D341Med (cell line): ENCODE data around the gene ARHGEF16.

ENCODE experiments used
- DNase-seq: peaks from one replicate; pipeline ENCODE4 v3.0.0; 2012; ENCODE audit warnings: low spot score

The ARHGEF16 gene

DNA sequence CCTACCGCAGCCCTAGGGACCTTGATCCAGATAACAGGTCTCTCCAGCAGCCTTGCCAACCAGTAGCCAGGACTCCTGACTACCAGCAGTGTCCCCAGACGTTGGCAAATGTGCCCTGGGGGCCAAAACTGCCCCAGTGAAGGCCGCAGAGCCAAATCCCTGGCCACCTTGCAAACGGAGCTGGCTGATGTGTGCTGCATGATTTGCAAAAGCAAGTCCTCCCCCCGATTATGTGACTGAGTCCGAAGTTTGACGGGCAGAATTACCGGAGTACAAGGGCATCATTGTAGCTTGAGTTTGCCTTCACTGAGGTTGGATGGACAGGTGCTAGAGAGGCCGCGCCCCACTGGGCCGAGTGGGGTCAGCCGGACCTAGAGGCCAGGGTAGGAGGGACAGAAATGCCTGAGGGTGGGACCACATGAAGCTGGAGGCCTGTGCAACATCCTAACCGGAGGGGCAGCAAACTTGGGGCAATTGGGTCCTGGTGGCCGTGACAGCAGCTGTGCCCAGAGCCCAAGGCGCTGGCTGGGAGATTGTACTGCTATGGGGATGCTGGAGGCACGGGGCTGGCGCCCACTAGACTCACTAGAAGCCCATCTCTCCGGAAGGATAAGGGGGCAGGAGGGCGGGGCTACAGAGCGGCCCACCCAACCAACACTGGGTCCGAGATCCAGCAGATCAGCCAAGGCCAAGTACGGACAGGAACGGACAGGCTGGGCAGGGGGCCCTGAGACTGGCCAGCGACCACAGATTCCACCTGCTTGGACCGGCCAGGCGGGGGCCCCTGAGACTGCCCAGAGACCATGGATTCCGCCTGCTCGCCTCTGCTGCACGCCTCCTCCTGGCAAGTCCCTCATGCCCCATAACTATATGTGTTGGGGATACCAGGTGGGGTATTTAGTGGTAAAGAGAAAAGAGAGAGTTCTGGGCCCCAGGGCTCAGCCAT, 2.8 kb downstream of the ARHGEF16 start:
- no peak for DNase-seq

DNA sequence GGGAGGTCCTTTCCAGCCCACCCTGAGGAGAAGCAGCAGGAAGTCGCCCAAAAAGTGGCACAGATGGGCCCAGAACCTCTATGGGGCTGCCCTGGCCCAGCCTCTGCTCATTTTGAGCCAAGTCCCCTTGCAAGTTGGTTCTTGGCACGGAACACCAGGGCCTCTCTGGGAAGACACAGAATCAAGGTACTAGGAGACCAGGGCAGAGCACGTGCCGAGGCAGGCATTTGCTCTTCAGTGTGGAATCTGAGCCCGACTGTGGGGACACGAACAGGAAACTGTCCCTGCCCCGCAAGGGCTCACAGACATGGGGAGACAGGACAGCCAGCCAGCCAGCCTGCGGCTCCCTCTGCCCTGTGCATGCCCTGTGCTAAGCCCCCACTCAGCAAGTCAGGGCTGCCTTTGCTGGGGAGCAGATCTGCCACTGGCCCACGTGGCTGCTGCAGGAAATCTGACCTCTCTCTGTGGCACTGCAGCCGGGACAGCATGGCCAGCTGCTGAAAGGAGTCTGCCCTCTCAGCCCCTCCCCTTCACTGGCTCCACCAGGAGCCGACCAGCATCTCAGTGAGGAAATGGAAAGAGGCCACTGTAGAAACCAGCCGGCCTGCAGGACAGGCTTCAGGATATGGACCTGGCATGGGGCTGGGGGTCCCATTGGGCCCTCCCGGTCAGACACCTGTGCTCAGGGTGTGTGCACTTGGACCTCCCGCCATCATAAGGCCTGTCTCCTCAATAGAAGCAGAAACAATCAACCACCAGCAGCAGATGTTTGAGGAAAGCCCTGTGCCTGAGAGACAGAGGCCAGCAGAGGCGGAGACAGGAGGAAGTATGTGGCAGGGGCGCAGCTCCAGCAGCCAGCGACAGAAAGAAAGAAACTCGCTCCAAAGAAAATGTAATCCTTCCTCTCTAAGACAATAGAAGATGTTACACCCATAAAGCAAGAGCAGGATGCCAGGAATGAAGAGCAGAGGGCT, 3.7 kb downstream of the ARHGEF16 start:
- no peak for DNase-seq

DNA sequence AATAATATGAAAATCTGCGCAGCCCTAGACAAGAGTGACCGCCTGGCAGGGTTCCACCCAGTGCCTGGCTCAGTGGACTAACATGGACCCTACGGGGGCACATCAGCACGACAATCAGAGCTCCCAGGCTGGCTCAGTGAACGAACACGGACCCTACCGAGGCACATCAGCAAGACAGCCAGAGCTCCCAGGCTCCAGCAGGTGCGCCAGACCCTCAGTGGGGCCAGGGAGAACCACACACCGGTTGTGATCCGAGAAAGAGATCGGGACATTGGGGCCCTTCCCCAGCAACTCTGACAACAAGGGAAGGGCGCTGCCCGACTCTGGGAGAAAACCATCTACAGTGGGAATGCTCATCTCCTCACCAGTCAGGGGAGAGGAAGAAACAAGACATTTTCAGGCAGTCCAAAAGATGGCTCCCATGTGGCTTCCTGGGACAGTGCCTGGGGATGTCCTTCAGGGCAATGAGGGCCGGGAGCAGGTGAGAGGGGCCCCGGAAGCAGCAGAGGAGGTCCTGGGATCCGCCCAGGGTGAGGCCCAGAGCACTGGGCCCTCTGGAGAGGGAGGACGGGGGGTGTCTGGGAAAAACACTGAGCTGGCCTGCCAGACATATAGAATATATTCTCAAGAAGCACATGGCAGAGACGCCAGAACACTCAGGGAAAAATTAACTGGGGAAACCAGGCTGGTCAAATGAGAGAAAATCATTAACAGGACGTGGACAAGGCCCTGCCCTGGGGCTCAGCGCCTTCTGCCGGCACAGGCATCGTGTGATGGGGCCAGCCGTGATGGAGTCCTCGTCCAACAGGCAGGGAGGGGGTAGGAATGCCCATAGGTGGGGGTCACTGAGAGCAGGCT, 4.8 kb downstream of the ARHGEF16 start:
- DNase-seq = no peak

DNA sequence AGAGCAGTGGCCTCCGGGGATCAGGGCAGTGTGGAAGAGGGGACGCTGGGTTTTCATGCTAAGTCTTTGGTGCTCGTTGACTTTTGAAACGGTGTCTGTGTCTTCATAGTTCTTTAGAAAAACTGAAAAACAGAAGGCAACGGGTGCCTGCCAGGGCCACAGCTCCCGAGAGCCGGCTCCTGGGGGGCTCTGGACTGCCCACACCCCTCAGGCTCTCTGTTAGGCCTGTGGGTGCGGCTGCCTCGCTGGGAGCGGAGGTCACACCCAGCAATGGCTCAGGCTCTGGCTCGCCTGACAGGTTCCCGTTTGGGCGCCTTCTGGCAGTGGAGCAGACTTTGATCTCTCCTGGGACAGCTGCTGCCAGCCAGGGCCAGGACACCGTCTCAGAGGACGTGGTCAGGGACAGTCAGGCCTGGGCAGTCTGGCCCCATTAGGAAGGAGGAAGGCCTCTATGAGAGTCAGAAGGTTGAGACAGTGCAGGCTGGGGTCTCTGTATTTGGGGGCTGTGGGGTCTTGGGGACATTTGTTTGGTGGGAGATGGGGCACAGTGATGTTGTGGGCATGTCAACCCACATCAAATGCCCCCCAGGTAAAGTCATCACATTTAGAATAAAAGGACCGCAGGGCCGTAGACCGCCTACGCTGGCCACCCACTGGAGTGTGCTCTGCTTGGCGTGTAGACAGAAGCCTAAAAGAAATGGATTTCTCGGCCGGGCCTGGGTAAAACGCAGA, 5.6 kb downstream of the ARHGEF16 start:
- no peak for DNase-seq

DNA sequence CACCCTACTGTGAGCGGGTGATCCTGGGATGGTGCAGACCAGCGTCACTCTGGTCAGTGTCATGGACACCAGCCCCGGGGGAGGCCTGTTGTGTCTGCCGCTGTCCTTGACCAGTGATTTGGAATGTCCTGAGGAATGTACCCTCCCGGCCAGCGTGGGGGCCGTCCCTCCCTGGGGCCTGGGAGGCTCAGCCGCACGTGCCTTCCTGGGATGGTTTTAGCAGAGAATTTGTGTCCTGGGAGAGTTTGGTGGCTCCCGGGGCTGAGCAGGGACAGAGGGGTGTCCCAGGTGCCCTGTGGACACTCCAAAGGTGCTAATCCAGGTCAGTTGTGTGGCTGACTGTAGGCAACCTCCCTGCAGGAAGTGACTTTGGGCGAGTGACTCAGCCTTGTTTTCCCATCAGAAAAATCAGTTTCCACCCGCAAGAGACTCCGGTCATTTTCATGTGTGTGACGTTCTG, 6.2 kb downstream of the ARHGEF16 start:
- no peak for DNase-seq

DNA sequence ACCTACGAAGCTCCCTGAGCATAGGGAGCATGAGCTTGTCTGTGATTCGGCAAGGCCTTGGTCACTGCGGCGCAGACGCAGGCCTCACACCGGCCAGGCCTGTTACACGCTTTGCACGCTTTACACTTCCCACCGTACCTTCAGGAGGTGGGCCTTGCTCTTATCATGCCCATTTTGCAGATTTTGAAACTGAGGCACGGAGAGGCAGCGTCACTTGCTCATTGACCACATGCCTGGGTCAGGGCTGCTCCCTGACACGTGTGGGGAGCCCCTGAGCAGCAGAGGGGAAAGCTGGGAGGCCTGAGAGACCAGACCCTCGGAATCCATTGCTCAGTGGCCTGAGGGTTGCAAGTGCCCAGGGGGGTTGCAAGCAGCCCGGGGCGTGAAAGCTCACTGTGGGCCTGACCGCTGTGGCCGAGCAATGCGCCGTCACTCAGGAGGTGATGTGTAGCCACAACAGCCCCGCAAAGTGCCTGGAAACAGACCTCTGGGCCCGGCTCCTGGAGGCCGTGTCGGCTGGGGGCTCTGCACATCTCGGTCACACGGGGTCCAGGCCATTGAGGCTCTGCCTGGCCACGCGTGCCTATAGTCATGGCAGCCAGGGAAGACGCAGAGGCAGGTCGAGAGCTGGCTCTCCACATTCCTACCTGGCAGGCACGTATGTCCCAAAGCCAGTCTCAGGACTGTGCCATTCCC, 6.9 kb downstream of the ARHGEF16 start:
- DNase-seq = no peak

DNA sequence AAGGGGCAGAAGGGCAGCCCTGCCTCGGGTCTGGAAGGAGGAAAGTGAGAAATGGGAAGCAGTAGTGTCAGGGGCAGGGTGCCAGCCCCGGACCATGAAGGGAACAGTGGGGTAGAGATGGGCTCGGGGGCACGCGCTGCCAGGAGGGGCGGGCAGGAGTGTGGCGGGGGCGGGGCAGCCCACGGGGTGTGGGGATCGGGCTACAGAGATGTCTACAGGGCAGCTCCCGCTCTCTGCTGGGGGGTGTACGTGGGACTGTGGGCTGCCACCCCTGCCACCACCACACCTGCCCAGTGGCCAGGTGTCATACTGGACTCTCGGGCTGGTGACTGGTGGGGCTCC, 7.4 kb downstream of the ARHGEF16 start:
- DNase-seq = no peak

DNA sequence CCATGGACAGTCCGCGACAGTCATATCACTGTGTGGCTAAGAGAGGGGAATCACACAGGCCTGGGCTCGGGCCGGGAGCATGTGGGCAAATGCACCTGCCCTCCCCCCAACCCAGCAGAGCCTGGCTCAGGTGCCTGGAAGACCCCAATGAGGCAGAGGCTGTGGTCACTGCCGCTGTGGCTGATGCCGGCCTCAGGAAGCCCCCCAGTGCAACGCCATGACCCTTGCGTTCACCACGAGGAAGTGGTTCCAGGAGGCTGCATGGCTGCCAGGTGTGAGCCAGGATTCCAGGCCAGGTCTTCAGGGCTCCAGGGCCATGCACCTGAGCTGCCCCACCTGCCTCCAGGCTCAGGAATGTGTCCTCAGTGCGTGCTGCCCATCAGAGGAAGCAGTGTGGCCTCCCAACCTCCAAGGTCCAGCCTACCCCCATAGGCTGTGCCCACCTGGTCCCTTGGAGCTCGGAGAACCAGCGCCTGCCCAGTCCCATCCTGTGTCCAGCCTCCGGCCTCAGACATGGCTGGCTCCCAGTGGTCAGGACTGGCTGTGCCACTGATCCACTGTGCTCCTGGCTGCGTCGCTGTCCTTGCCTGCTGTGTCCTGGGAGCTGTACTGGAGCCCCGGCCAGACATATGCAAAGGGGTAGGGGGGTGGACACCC, 8.0 kb downstream of the ARHGEF16 start:
- DNase-seq = no peak

DNA sequence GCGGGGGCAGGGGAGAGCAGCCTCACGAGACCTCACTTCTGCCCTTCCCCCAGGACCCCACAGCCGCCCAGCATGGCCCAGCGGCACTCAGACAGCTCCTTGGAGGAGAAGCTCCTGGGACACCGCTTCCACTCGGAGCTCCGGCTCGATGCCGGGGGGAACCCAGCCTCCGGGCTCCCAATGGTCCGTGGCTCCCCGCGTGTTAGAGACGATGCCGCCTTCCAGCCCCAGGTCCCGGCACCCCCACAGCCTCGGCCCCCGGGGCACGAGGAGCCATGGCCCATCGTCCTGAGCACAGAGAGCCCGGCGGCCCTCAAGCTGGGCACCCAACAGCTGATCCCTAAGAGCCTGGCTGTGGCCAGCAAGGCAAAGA, 8.5 kb downstream of the ARHGEF16 start:
- no peak for DNase-seq

DNA sequence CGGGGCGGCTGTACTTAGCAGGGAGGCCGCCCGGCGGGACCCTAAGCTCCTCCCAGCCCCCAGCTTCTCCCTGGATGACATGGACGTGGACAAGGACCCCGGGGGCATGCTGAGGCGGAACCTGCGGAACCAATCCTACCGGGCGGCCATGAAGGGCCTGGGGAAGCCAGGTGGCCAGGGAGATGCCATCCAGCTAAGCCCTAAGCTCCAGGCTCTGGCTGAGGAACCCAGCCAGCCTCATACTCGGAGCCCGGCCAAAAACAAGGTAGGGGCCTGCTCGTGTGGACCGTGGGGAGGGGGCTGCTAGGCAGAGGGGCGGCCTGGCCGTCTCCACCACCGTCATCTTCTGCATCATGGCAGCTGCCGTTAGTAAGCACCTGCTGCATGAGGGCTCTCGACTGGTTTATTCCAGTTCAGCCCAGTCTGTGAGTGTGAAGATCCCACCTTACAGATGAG, 9.0 kb downstream of the ARHGEF16 start:
- no peak for DNase-seq

DNA sequence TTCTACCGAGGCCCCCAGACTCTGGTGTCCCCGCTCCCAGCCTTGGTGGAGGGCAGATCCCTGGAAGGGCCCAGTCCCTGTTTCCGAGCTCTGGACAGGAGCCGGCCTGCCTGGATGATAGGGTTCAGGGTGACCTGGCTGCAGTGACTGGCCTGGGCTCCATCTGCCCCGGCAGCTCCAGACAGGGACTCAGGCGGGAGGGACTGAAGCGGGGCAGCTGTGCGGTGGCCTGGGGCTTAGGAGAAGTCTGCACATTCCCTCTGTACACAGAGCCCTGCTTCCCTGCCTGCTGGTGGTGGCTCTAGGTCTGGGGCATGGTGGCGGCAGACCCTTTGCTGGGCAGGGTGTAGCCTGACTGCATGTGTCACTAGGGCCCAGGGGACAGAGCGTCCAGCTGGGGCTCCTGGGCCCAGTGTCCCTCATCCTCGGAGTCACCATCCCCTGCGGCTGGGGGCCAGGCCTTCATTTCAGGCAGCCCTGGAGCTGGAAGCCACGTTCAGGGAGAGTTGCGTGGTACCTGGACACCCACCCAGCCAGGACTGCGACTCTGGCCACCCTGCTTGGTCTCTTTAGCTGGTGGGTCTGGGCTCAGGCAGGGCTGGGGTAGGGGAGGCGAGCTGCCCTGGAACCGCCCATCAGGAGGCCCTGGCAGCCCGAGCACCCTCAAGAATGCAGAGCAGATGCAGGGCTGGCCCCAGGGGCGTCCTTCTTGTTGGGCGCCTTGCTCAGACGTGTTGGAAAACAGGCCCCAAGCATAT, 9.6 kb downstream of the ARHGEF16 start:
- no peak for DNase-seq

DNA sequence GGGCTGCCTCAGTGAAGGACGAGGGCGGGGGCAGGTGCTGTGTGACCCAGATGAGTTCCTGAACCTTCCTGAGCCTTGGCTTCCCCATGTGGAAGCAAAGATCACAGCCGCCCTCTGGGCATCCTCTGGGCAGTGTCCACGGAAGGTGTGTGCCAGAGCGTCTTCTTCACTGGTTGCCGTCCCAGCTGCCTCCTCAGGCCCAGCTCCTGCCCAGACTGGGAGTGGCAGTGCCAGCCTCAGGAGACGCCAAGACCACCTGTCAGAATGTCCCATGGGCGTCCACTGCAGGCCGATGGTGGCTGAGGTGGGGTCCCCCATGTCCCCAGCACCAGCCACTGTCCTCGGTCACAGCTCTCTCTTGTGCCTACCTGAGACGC, 10.2 kb downstream of the ARHGEF16 start:
- DNase-seq = no peak

DNA sequence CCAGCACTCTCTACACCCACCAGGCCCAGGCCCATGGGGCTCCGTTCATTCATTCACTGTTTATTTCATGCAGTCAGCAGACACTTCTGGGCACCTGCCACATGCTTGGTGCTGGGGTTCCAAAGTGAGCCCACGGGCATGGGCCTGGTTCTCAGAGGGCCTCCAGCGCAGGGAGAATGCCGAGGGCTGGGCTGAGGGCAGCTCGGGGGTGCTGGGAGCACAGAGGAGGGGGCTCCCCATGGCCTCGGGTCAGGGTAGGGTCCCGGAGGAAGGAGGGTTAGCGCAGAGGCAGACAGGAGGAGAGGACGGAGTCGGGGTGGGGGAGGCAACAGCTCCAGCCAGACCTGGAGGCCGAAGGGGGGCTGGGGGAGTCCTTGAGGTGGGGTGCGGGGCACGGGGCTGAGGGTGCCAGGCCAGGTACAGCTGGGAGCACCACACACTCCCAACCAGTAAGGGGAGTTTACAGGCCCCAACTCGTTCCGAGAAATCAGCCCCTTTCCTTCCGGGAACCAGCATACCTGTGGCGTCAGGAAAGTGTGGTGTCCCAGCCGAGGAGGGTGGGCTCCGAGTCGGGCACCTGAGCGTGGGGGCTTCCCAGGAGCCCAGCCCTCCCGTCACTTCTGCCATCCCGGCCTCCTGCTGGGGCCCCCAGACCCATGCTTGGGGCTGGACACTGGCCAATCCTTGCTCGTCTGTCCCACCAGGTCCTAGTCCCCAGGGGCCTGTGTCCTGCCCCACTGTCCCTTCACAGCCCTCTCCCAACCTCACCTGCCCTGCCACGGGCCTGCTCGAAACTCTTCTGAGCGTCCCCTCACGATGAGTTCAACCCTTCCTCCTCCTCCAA, 10.8 kb downstream of the ARHGEF16 start:
- DNase-seq = no peak

DNA sequence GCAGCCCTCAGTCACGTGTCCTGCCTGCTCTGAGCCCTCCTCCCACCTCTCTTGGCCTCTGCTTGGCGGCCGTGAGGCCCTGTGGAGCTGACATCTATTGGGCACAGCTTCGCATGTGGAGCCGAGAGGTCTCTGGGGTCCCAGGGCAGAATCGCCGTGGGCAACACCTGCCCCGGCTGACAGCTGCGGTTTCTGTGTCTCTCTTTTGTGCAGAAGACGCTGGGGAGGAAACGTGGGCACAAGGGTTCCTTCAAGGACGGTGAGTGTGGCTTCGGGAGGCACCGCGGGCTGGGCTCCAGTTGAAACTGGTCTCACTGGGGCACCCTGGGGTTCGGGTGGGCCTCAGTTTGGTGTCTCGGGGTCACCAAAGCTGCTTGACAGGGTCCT, 11.5 kb downstream of the ARHGEF16 start:
- DNase-seq = no peak

DNA sequence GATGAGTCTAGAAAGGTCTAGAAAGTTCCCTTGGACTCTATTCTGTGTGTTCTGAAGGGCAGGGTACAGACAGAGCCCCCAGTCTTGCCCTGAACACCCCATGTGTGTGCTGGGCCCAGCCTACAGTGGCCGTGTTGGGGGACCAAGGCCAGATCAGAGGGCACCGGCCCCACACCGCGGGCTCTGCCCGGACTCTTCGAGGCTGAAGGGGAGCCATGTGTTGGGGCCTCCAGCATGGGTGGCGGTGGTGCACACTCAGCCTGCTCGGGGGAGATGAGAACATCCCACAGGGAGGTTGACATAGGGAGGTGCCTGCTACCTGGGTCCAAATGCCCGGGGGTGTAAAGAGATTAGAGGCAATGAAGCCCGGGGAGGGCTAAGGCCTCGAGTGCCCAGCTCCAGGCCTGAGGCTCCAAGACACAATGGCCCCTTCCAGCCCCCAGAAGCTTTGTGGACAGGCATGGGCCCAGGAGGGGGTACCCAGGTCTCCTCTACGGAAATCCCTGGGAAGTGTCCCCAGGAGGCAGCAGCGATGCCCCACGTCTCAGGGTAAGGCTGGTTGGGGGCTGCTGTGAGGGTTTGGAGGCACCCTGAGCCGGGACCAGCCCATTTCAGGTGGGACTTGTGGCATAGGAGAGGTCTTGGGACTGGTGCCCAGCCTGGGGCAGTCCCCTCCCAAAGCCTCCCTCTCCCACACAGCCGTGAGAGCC, 12.1 kb downstream of the ARHGEF16 start:
- no peak for DNase-seq

DNA sequence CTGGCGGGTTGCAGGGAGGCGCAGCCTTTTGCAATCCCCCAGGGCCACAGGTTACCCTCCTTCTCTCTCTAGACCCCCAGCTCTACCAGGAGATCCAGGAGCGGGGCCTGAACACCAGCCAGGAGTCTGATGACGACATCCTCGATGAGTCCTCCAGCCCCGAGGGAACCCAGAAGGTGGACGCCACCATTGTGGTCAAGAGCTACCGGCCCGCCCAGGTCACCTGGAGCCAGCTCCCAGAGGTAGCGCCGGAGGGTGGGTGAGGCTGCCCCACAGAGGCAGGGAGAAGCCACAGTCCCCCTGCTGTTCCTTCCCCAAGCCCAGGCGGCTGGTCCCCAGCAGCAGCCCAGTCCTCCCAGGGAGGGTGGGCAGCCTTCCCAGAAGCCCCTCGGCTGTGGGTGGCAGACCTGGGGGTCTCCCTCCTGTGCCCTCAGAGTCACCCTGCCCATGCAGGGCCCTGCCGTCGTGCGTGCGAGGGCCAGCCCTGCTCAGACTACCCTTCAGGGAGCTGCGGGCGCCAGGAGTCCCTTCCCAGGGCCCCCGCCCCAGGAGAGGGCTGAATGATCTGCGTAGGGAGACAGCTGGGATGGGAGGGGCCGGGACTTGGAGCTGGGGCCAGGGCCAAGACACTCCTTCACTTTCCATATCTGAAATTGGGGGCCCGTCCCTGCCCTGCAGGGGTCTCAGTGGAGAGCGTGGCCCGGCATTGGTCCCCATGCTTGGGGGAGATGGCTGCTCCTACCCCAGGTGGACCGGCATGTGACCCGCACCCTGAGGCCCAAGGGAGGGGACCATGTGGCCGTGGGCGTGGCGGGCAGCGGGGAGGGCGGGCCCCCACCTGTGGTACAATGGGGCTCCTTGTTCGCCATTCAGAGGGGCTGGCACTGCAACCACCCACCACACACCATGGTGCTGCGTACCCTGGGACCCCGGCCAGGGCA, 12.9 kb downstream of the ARHGEF16 start:
- DNase-seq = no peak
